HCT116 (cell line): ENCODE measurements around the gene TAS1R2. TPM values are rescaled to one million over a fixed set of nuclear protein-coding genes. Genes with fewer than 3 reads are reported as not detected.

ENCODE experiments used
- ATAC-seq: fragments of 200-7000 bp; cut with Tn5 transposase; 2 replicates; pipeline ENCODE4 v1.9.1; 2020; ENCODE audit warnings: mild to moderate bottlenecking, moderate library complexity
- BruUV-seq: library from RNA; stranded (reverse); fragments of 400-500 nt; replicated peaks from 2 replicates; lab custom pipeline; 2021; lab: Mats Ljungman, UMichigan
- CTCF ChIA-PET: fragments of 300-600 bp; sonication (Branson Sonifier 250); formaldehyde crosslinking; loops from one replicate; lab custom pipeline; 2021; ENCODE audit warnings: antibody characterized with exemption; lab: Charles Lee
- POLR2A ChIA-PET: fragments of 300-600, 350-600 bp; sonication (Branson Sonifier 250); formaldehyde crosslinking; loops from one replicate; lab custom pipeline; 2021; ENCODE audit warnings: antibody characterized with exemption; lab: Charles Lee
- RAD21 ChIA-PET, 2 experiments: fragments of 300-600 bp; sonication (Branson Sonifier 250); formaldehyde crosslinking; loops; one replicate each; lab custom pipeline; 2023; ENCODE audit warnings: low total read pairs in 2 of 2; ENCODE audit not compliant: uncharacterized antibody in 2 of 2, unreplicated experiment in 2 of 2, low non-redundant PET in 1 of 2; lab: Charles Lee
- DNase-seq: peaks from one replicate; pipeline ENCODE4 v3.0.0-alpha.2; 2010; ENCODE audit warnings: low read depth, low spot score
- H2AFZ ChIP-seq: fragments of 200-600 bp; shearing (Covaris generic), sonication (generic); 2 replicates; pipeline ENCODE4 v1.6.1; 2017; ENCODE audit warnings: low read depth, mixed run types, mixed read lengths, antibody characterized with exemption, low read length; ENCODE audit not compliant: poor library complexity, severe bottlenecking
- H3K27ac ChIP-seq: 2 replicates; pipeline ENCODE4 v1.5.1; 2012; ENCODE audit warnings: low read depth, low read length
- H3K27me3 ChIP-seq: fragments of 200-600 bp; sonication (generic); 2 replicates; pipeline ENCODE4 v1.6.1; 2016; ENCODE audit warnings: mixed run types, low read length, mixed read lengths; ENCODE audit not compliant: insufficient read depth
- H3K36me3 ChIP-seq, 2 experiments: fragments of 200-500 bp in 1 of 2; fragments of 200-600 bp in 1 of 2; sonication (Bioruptor generic) in 1 of 2; sonication (generic) in 1 of 2; 2 replicates each; pipeline versions ENCODE4 v1.5.1 to v1.6.1; 2014 to 2016; ENCODE audit warnings: low read length in 2 of 2, inconsistent platforms in 1 of 2, mixed read lengths in 1 of 2, mixed run types in 1 of 2; ENCODE audit not compliant: insufficient read depth in 2 of 2, control insufficient read depth in 1 of 2
- H3K4me1 ChIP-seq, 2 experiments: fragments of 200-600 bp in 1 of 2; sonication (generic) in 1 of 2; 2 replicates each; pipeline versions ENCODE4 v1.5.1 to v1.6.1; 2012 to 2017; ENCODE audit warnings: low read length in 2 of 2, inconsistent platforms in 1 of 2, mild to moderate bottlenecking in 1 of 2, mixed read lengths in 1 of 2, mixed run types in 1 of 2, moderate library complexity in 1 of 2; ENCODE audit not compliant: insufficient read depth in 2 of 2, control insufficient read depth in 1 of 2
- H3K4me2 ChIP-seq: fragments of 200-600 bp; sonication (generic); 2 replicates; pipeline ENCODE4 v1.6.1; 2017; ENCODE audit warnings: mixed run types, low read length, mixed read lengths
- H3K4me3 ChIP-seq, 2 experiments: fragments of 200-600 bp in 1 of 2; sonication (generic) in 1 of 2; replicated peaks in 1 of 2; 2 replicates each; pipeline ENCODE4 v1.5.1; 2011 to 2016; ENCODE audit warnings: low read length in 2 of 2, control low read depth in 1 of 2, low read depth in 1 of 2, mild to moderate bottlenecking in 1 of 2, mixed read lengths in 1 of 2, mixed run types in 1 of 2
- H3K79me2 ChIP-seq: fragments of 200-600 bp; sonication (generic); 2 replicates; pipeline ENCODE4 v1.6.1; 2017; ENCODE audit warnings: mild to moderate bottlenecking, mixed run types, low read length, moderate library complexity, mixed read lengths; ENCODE audit not compliant: insufficient read depth
- H3K9ac ChIP-seq: fragments of 200-600 bp; sonication (generic); 2 replicates; pipeline ENCODE4 v1.6.1; 2016; ENCODE audit warnings: low read length, mixed read lengths
- H3K9me2 ChIP-seq: fragments of 200-600 bp; sonication (generic), shearing (Covaris generic); 2 replicates; pipeline ENCODE4 v1.6.1; 2017; ENCODE audit warnings: mixed run types, mild to moderate bottlenecking, moderate library complexity; ENCODE audit not compliant: insufficient read depth
- H3K9me3 ChIP-seq, 2 experiments: fragments of 200-500 bp in 1 of 2; fragments of 200-600 bp in 1 of 2; sonication (Bioruptor generic) in 1 of 2; sonication (generic) in 1 of 2; 2 replicates each; pipeline ENCODE4 v1.6.1; 2014 to 2017; ENCODE audit warnings: low read length in 2 of 2, mixed read lengths in 2 of 2, inconsistent platforms in 1 of 2, low read depth in 1 of 2, mild to moderate bottlenecking in 1 of 2, mixed run types in 1 of 2, moderate library complexity in 1 of 2; ENCODE audit not compliant: control insufficient read depth in 1 of 2, insufficient read depth in 1 of 2
- H4K20me1 ChIP-seq: fragments of 200-600 bp; sonication (generic), shearing (Covaris generic); 2 replicates; pipeline ENCODE4 v1.6.1; 2017; ENCODE audit warnings: mixed run types, mild to moderate bottlenecking, moderate library complexity; ENCODE audit not compliant: insufficient read depth
- ATF3 ChIP-seq: IDR thresholded peaks from 2 replicates; pipeline ENCODE4 v1.6.1; 2012
- CBX3 ChIP-seq: IDR thresholded peaks from 2 replicates; pipeline ENCODE4 v1.6.1; 2012; ENCODE audit warnings: low read depth
- CTCF ChIP-seq, 3 experiments: fragments of 200-600 bp in 1 of 3; sonication (generic) in 1 of 3; IDR thresholded peaks in 2 of 3; conservative IDR thresholded peaks in 1 of 3; 2 replicates each; pipeline ENCODE4 v1.5.1; 2012 to 2017; ENCODE audit warnings: low read depth in 2 of 3, low read length in 2 of 3, antibody characterized with exemption in 1 of 3, borderline replicate concordance in 1 of 3, control low read depth in 1 of 3, mild to moderate bottlenecking in 1 of 3, mixed read lengths in 1 of 3, mixed run types in 1 of 3, moderate library complexity in 1 of 3; ENCODE audit not compliant: insufficient read depth in 1 of 3
- ELF1 ChIP-seq: IDR thresholded peaks from 2 replicates; pipeline ENCODE4 v1.6.1; 2012; ENCODE audit warnings: low read depth, borderline replicate concordance
- EZH2phosphoT487 ChIP-seq: fragments of 200-600 bp; IDR thresholded peaks from 2 replicates; pipeline ENCODE4 v1.6.1; 2018; ENCODE audit warnings: antibody characterized with exemption, borderline replicate concordance
- FOSL1 ChIP-seq: IDR thresholded peaks from 2 replicates; pipeline ENCODE4 v1.6.1; 2012; ENCODE audit warnings: low read depth
- POLR2AphosphoS5 ChIP-seq: IDR thresholded peaks from 2 replicates; pipeline ENCODE4 v1.6.1; 2011; ENCODE audit warnings: mild to moderate bottlenecking, low read depth, low read length, moderate library complexity
- REST ChIP-seq: IDR thresholded peaks from 2 replicates; pipeline ENCODE4 v1.6.1; 2012; ENCODE audit warnings: low read depth
- SRF ChIP-seq: IDR thresholded peaks from 2 replicates; pipeline ENCODE4 v1.6.1; 2012; ENCODE audit warnings: low read depth
- TCF7L2 ChIP-seq: IDR thresholded peaks from 2 replicates; pipeline ENCODE4 v1.7.0; 2011; ENCODE audit warnings: borderline replicate concordance, inconsistent platforms; ENCODE audit not compliant: insufficient read depth, insufficient read length; ENCODE audit errors: extremely low read depth
- YY1 ChIP-seq: IDR thresholded peaks from 2 replicates; pipeline ENCODE4 v1.6.1; 2011; ENCODE audit warnings: low read length, low read depth, moderate library complexity, mild to moderate bottlenecking; ENCODE audit not compliant: insufficient replicate concordance; ENCODE audit errors: extremely low read depth
- ZBTB33 ChIP-seq: IDR thresholded peaks from 2 replicates; pipeline ENCODE4 v1.6.1; 2011; ENCODE audit warnings: mild to moderate bottlenecking, low read length, moderate library complexity; ENCODE audit not compliant: insufficient replicate concordance; ENCODE audit errors: extremely low read depth
- intact Hi-C: fragments of 100-400 bp; cut with micrococcal nuclease; formaldehyde crosslinking; loops from 2 replicates; pipeline ENCODE4 v1.10.0; 2022
- total RNA-seq: library from RNA; stranded (reverse); gene quantifications from one replicate; pipeline ENCODE4 v1.2.1, GENCODE V29; 2021; ENCODE audit not compliant: unreplicated experiment

Gene TAS1R2
- total RNA-seq, 1 experiment from 2014 or later, result not detected

- no peak for TF ChIP-seq ELF1
- TF ChIP-seq FOSL1, result no peak
- no peak for TF ChIP-seq YY1
- no peak for TF ChIP-seq EZH2phosphoT487
- no peak for TF ChIP-seq SRF
- TF ChIP-seq ATF3, result no peak
- no peak for TF ChIP-seq REST
- no peak for TF ChIP-seq TCF7L2
- TF ChIP-seq, all 23 proteins: peak for 0
Measured at GRCh38 chr1:18794051-18794450, 65.4 kb downstream of the TAS1R2 start (continued).

- H3K79me2 ChIP-seq, result no peaks in the 10 kb centered on the region
- no peaks in the 10 kb centered on the region for H3K9me2 ChIP-seq
- no peak overlapping the region for H3K9ac ChIP-seq
- RAD21 ChIA-PET, result no interaction called here
- no peaks in the 10 kb centered on the region for H3K36me3 ChIP-seq
- peaks cover 30% of the 10 kb centered on the region for H3K27me3 ChIP-seq
- TF ChIP-seq CTCF (IDR thresholded peaks at IDR 0.05 in 2 of 3, conservative IDR thresholded peaks at IDR 0.05 in 1 of 3; ENCODE audit: borderline replicate concordance in 1 of 3, insufficient read depth in 1 of 3, low read depth in 2 of 3, low read length in 2 of 3) (no peak), ELF1 (no peak), FOSL1 (no peak), POLR2AphosphoS5 (no peak), ZBTB33 (no peak), EZH2phosphoT487 (no peak), CBX3 (no peak)
- TF ChIP-seq, all 23 proteins: peak for 0
- Histone ChIP-seq H3K4me2 (no peak overlapping the region), H3K4me1 (no peaks in the 10 kb centered on the region), H4K20me1 (no peaks in the 10 kb centered on the region), H3K4me3 (no peak overlapping the region), H2AFZ (no peak overlapping the region), H3K27ac (no peak overlapping the region), H3K9me3 (no peaks in the 10 kb centered on the region)
- ATAC-seq (no peak), DNase-seq (no peak)
- CTCF ChIA-PET, result no interaction called here
- POLR2A ChIA-PET, result no interaction called here
- BruUV-seq, result no TSS peak
- intact Hi-C loops, result no loop called here
Measured at GRCh38 chr1:18793164-18793563, 66.3 kb downstream of the TAS1R2 start.
